Psoas muscle (tissue), 8 donors: ENCODE measurements around the gene C1orf116. TPM values are rescaled to one million over a fixed set of nuclear protein-coding genes. Genes with fewer than 3 reads are reported as not detected.

Source experiments
- ATAC-seq, 4 donors: fragments of 200-7000 bp; cut with Tn5 transposase; one replicate each; pipeline ENCODE4 v1.9.1; 2020; ENCODE audit warnings: moderate library complexity in 3 of 4, mild to moderate bottlenecking in 2 of 4
- DNase-seq, 2 donors: peaks; one replicate each; pipeline ENCODE4 v3.0.0-alpha.2; 2020
- H3K27ac ChIP-seq: fragments of 200-600 bp; one replicate; pipeline ENCODE4 v1.8.0; 2022
- H3K27me3 ChIP-seq, 3 donors: fragments of 200-600 bp in 1 of 3; one replicate each; pipeline versions ENCODE4 v1.6.1 to v1.8.0; 2013 to 2022; ENCODE audit warnings: low read length in 2 of 3, mild to moderate bottlenecking in 2 of 3, moderate library complexity in 1 of 3; ENCODE audit not compliant: insufficient read depth in 3 of 3
- H3K36me3 ChIP-seq, 2 donors: fragments of 200-600 bp in 1 of 2; one replicate each; pipeline versions ENCODE4 v1.6.1 to v1.8.0; 2013 to 2022; ENCODE audit warnings: low read depth in 1 of 2, mild to moderate bottlenecking in 1 of 2, moderate library complexity in 1 of 2; ENCODE audit not compliant: insufficient read depth in 1 of 2
- H3K4me1 ChIP-seq: fragments of 200-600 bp; one replicate; pipeline ENCODE4 v1.8.0; 2022
- H3K4me3 ChIP-seq: fragments of 200-600 bp; one replicate; pipeline ENCODE4 v1.8.0; 2022; ENCODE audit warnings: mild to moderate bottlenecking
- H3K9me3 ChIP-seq: fragments of 200-600 bp; one replicate; pipeline ENCODE4 v1.8.0; 2022
- WGBS, 3 donors: extraction: QIAGEN DNeasy Blood & Tissue Kit; methylation state at CpG; one replicate each; pipeline versions ENCODE4 v1.1.6 to v1.1.7; 2013; 5-methylcytosine and 5-hydroxymethylcytosine counted together
- intact Hi-C, 2 donors: fragments of 100-400 bp; cut with DNase I; formaldehyde crosslinking; loops; one replicate each; pipeline versions ENCODE4 v1.11.0 to v1.14.2; 2022
- polyA plus RNA-seq, 3 donors: library from polyadenylated mRNA; stranded (reverse); fragments of 200-250 nt; gene quantifications; one replicate each; pipeline ENCODE4 v1.2.3, GENCODE V29; 2013
- total RNA-seq, 4 donors: library from RNA; stranded (reverse); fragmentation: NEBNext Ultra II Directional in 2 of 4; extraction: Animal tissue kit (Norgen Biotek cat#: 25700) in 2 of 4; gene quantifications; one replicate each; pipeline versions ENCODE4 v1.2.1 to v1.2.4, GENCODE V29; 2021 to 2023
- TF ChIP-seq, protein P1 (sequence below): fragments of 200-600 bp; IDR thresholded peaks from one replicate; pipeline ENCODE4 v1.8.0; 2022; ENCODE audit warnings: antibody characterized with exemption
- donor health status: healthy with polysubstance abuse.
- donor health status: DM: no; HTN: no; CAD: no; lungs with moderate emphysema.
- donor health status: Bipolar disorder and iron deficiency.
- donor health status: healthy.
- donor health status: DM: yes; HTN: yes; CAD: no.
- donor health status: DM: no; HTN: no; CAD: no.
- donor health status: DM: no; HTN: no; CAD: no.
- donor health status: DM: yes; HTN: yes; CAD: no.

C1orf116 gene
- total and polyA plus RNA-seq, 7 donors, result 0.12 to 1.4 (median 0.35) TPM

DNA sequence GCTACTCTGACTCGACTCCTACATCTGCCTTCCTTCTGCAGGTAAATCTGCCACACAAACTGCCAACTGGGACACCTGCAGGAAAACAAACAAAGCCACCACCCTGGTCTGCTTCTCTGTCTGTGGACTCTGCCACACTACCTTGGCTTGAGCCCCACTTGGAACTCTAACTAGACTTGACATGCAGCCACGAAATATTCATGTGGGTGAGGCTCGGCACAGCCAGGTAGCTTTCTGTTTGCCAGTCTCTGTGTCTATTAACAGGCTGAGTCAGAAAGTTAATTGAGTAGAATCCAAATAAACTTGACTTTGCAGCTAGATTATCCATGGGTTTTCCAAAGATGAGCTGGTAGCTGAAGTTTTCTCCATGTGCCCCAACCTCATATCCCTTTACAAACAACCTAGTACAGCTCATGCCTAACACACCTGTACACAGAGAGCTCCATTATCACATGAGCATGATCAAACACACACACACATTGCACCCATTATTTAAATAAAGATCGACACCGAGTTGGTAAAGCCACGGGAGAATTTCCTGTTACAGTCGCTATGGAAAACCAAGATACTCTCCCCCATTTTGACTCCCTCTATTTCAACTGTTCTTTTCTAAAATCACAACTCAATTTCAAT is 808 bp downstream of the C1orf116 start:
- DNase-seq (no peak), ATAC-seq (peak; percentile 33 to 71 (median 54))
- Histone ChIP-seq H3K36me3 (no peaks in the 10 kb centered on the region), H3K4me3 (no peak overlapping the region), H3K27ac (no peak overlapping the region), H3K27me3 (peaks cover 0 to 2% (median 0%) of the 10 kb centered on the region in 3 donors), H3K4me1 (peaks cover 2% of the 10 kb centered on the region), H3K9me3 (no peaks in the 10 kb centered on the region)
- TF ChIP-seq, protein P1, sequence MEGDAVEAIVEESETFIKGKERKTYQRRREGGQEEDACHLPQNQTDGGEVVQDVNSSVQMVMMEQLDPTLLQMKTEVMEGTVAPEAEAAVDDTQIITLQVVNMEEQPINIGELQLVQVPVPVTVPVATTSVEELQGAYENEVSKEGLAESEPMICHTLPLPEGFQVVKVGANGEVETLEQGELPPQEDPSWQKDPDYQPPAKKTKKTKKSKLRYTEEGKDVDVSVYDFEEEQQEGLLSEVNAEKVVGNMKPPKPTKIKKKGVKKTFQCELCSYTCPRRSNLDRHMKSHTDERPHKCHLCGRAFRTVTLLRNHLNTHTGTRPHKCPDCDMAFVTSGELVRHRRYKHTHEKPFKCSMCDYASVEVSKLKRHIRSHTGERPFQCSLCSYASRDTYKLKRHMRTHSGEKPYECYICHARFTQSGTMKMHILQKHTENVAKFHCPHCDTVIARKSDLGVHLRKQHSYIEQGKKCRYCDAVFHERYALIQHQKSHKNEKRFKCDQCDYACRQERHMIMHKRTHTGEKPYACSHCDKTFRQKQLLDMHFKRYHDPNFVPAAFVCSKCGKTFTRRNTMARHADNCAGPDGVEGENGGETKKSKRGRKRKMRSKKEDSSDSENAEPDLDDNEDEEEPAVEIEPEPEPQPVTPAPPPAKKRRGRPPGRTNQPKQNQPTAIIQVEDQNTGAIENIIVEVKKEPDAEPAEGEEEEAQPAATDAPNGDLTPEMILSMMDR, result no peak
- intact Hi-C loops, result no loop called here
- WGBS, 3 donors, result 62 to 69% (median 63%) methylated on average over 7 of the region's 7 CpGs

DNA sequence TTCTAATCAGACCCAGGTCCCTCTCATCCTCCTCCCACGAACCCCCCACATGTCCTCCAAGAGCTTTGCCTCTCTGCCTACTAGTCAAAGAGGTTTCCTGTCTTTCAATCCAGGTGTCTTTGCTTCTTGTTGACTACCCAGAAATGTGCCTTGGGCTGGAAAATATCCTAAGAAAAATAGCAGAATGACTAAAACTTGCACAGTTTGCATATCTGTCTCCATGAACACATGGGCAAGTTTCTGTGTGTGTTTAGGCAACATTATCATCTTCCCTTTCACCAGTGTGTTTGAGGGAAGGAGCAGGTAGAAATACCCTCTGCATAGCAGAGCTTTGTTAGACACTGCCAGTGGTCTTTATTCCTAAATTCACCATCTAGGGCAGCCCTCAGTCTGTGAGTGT is 1.5 kb downstream of the C1orf116 start:
- Histone ChIP-seq H3K4me1 (peaks cover 7% of the 10 kb centered on the region), H3K27me3 (peaks cover 0 to 2% (median 0%) of the 10 kb centered on the region in 3 donors), H3K27ac (no peak overlapping the region), H3K9me3 (no peaks in the 10 kb centered on the region), H3K36me3 (no peaks in the 10 kb centered on the region), H3K4me3 (no peak overlapping the region)
- ATAC-seq (no peak), DNase-seq (no peak)
- 56 to 78% (median 65%) methylated on average over 1 of the region's 1 CpG for WGBS, 3 donors
- intact Hi-C loops, result no loop called here
- TF ChIP-seq, protein P1, result no peak

DNA sequence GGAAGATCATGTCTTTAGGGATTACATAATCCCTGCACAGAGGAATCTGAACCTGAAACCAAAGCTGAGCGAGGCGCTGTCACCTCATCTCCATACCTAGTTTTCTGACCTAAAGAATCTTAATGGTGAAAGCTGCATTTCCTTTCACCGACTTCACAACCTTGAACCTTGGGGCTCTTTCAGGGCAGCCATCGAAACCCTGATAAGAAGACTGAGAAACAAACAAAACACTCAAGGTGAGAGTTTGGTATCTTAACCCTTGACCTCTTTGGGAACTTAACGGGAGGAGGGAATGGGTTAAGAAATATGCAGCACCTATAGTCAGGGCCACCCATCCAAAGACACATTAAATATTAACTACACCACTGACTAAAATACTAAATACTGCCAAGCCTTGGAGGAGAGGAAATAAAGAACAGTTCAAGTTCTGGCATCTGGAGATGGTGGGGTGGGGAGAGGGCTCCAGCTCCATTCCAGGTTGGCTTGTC is 2.0 kb downstream of the C1orf116 start:
- no peak overlapping the region for H3K27ac ChIP-seq
- ATAC-seq, result no peak
- peaks cover 12% of the 10 kb centered on the region for H3K4me1 ChIP-seq
- DNase-seq, result no peak
- peaks cover 0 to 2% (median 0%) of the 10 kb centered on the region in 3 donors for H3K27me3 ChIP-seq
- 66 to 74% (median 73%) methylated on average over 5 of the region's 5 CpGs for WGBS, 3 donors
- TF ChIP-seq, protein P1, result no peak
- no peaks in the 10 kb centered on the region for H3K9me3 ChIP-seq
- intact Hi-C loops, result no loop called here
- no peak overlapping the region for H3K4me3 ChIP-seq
- H3K36me3 ChIP-seq, result no peaks in the 10 kb centered on the region

DNA sequence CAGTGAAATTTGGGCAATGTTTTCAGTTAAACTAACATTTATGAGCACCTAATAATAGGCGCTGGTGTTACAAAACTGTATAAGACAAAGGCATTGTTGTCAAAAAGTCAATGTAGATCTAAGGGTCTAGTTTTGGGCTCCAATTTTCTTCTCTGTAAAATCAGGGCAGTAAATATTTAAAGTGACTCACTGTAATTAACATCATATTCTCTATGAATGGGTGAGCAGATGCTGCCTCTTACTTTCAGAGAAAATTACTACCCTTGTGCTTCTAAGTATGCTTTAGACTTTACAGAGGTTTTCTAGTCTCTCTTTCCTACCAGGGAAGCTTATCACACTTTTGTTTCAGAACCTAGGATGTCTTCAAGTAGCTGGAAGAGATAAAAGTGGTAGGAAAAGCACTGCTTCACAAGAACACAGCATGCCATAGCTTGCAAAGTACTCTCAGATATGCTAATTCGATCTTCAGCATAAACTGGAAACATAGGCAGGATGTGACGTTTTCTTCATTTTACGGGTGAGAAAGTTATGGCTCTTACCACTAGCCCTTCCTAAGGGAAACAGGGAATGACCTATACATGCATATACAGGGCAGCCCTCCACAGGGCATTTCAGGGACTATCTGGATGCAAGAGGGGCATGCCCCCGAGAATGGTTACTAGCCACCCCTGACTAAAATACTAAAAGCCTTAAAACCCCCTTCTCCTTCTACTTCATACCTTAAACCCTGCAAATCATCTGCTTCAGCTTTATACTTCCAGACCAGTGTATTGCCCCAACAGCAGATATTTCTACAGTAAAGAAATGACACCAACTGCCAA is 2.6 kb downstream of the C1orf116 start:
- no peak for DNase-seq
- intact Hi-C loops, result no loop called here

More for the DNA sequence above, 2.6 kb downstream of the C1orf116 start:
- 70 to 75% (median 72%) methylated on average over 5 of the region's 5 CpGs for WGBS, 3 donors
- Histone ChIP-seq H3K36me3 (no peaks in the 10 kb centered on the region), H3K4me3 (no peak overlapping the region), H3K9me3 (no peaks in the 10 kb centered on the region), H3K4me1 (peaks cover 17% of the 10 kb centered on the region), H3K27ac (no peak overlapping the region), H3K27me3 (peaks cover 0 to 2% (median 0%) of the 10 kb centered on the region in 3 donors)
- no peak for ATAC-seq
- TF ChIP-seq, protein P1, result no peak
